CD4-positive, alpha-beta T cell treated with Interleukin-21 for 1 hour (primary cell): ENCODE data around the gene CNOT6.
A peak's percentile ranks its signal among the peaks of the same experiment; 100 is the strongest.
"Not testable (repeated sequence)": the region's sequence is repeated elsewhere in the genome, so short reads cannot be mapped to it uniquely, and the experiment has no call there.

Experiments
- DNase-seq: peaks from one replicate; pipeline ENCODE4 v3.0.0-alpha.2; 2020

The CNOT6 gene

GRCh38 chr5:180472269-180472668 is 21.9 kb upstream of the CNOT6 start:
- DNase-seq: no peak

- not testable (repeated sequence) for DNase-seq
Measured at GRCh38 chr5:180473386-180473785, 20.8 kb upstream of the CNOT6 start.

GRCh38 chr5:180474569-180474968 is 19.6 kb upstream of the CNOT6 start:
- DNase-seq: no peak

- DNase-seq: not testable (repeated sequence)
Measured at GRCh38 chr5:180475969-180476524, 18.1 kb upstream of the CNOT6 start.

- DNase-seq: no peak
Measured at GRCh38 chr5:180484813-180485212, 9.4 kb upstream of the CNOT6 start.

GRCh38 chr5:180486636-180487149 is 7.5 kb upstream of the CNOT6 start:
- DNase-seq: no peak

- DNase-seq: no peak
Measured at GRCh38 chr5:180487556-180487955, 6.6 kb upstream of the CNOT6 start.

- DNase-seq: no peak
Measured at GRCh38 chr5:180491496-180491895, 2.7 kb upstream of the CNOT6 start.

GRCh38 chr5:180492226-180492903 is 1.8 kb upstream of the CNOT6 start:
- DNase-seq: no peak

GRCh38 chr5:180494510-180495181 is 467 bp downstream of the CNOT6 start:
- peak; percentile 49 for DNase-seq

GRCh38 chr5:180495292-180495691 is 1.1 kb downstream of the CNOT6 start:
- no peak for DNase-seq

- DNase-seq: no peak
Measured at GRCh38 chr5:180495991-180496741, 2.0 kb downstream of the CNOT6 start.

GRCh38 chr5:180496806-180497205 is 2.6 kb downstream of the CNOT6 start:
- DNase-seq: not testable (repeated sequence)

- not testable (repeated sequence) for DNase-seq
Measured at GRCh38 chr5:180497865-180498264, 3.7 kb downstream of the CNOT6 start.

- DNase-seq: no peak
Measured at GRCh38 chr5:180498378-180498777, 4.2 kb downstream of the CNOT6 start.

- no peak for DNase-seq
Measured at GRCh38 chr5:180499684-180500083, 5.5 kb downstream of the CNOT6 start.

GRCh38 chr5:180500300-180500699 is 6.1 kb downstream of the CNOT6 start:
- DNase-seq: peak; percentile 8

GRCh38 chr5:180507661-180508060 is 13.5 kb downstream of the CNOT6 start:
- DNase-seq: no peak

GRCh38 chr5:180515294-180515693 is 21.1 kb downstream of the CNOT6 start:
- no peak for DNase-seq

GRCh38 chr5:180515974-180516373 is 21.8 kb downstream of the CNOT6 start:
- DNase-seq: not testable (repeated sequence)

- no peak for DNase-seq
Measured at GRCh38 chr5:180516440-180516839, 22.3 kb downstream of the CNOT6 start.

GRCh38 chr5:180519098-180519497 is 24.9 kb downstream of the CNOT6 start:
- no peak for DNase-seq

GRCh38 chr5:180521101-180521500 is 26.9 kb downstream of the CNOT6 start:
- no peak for DNase-seq
